ENCODE results near the gene NPC2.

NPC2 gene

DNA sequence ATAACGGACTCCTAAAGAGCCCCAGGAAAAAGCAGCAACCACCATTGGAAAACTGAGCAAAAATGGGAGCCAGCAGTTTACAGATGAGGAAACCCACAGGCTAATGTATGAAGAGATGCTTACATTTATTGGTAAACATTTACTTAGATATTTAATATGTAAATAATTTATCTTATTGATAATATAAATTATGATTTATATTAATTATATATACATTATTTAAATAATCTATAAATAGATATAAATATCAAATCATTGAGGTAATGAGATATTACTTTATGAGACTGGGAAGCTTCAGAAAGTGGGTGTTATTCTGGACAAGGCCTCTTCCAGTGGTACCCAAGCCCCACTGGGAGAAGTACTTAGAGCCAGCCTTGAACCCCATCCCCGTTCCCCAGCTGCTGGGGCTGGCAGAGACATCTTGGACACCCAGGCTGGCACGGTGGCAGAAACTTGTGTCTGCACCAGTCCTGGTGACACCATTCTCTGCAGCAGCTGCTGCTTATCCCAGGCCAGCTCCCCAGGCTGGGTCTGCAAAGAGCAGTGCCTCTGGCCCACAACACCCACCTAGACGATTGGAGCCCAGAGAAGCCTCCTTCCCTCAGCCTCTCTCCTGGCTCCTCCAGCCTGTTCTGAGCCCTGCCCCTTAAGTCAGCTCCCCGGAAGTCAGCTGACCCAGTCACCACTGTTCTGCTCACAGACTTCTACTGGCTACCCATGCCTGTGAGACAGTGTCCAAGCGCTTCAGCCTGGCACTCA, 26.4 kb upstream of the NPC2 start:
- no peak for DNase-seq

- no peak for DNase-seq
Measured at GRCh38 chr14:74518221-74518620, 25.1 kb upstream of the NPC2 start.

DNA sequence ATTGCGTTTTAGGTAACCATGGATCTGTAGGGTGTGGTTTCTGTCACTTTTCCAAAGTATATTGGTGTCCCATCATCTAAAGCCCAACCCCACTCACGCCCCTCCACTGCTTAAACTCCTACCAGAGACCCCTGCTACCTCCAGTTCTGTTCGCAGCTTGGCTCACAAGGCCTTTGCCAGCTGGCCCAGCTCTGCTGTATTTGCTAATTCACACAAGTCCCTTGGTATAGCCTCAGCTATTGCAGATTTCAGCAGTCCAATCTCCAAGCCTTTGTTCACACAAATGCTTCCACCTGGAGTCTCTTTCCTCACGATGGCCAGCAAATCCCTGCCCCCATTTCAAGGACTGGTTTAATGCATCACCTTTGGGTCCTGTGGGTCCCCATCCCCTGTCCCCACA, 24.6 kb upstream of the NPC2 start:
- DNase-seq = no peak

GRCh38 chr14:74516451-74517160, 23.5 kb upstream of the NPC2 start:
- DNase-seq = no peak

- no peak for DNase-seq
Measured at GRCh38 chr14:74515891-74516412, 22.8 kb upstream of the NPC2 start.

- DNase-seq = peak in 2 of 58 donors; percentile 3 to 4
Measured at GRCh38 chr14:74514471-74514941, 21.4 kb upstream of the NPC2 start.

DNA sequence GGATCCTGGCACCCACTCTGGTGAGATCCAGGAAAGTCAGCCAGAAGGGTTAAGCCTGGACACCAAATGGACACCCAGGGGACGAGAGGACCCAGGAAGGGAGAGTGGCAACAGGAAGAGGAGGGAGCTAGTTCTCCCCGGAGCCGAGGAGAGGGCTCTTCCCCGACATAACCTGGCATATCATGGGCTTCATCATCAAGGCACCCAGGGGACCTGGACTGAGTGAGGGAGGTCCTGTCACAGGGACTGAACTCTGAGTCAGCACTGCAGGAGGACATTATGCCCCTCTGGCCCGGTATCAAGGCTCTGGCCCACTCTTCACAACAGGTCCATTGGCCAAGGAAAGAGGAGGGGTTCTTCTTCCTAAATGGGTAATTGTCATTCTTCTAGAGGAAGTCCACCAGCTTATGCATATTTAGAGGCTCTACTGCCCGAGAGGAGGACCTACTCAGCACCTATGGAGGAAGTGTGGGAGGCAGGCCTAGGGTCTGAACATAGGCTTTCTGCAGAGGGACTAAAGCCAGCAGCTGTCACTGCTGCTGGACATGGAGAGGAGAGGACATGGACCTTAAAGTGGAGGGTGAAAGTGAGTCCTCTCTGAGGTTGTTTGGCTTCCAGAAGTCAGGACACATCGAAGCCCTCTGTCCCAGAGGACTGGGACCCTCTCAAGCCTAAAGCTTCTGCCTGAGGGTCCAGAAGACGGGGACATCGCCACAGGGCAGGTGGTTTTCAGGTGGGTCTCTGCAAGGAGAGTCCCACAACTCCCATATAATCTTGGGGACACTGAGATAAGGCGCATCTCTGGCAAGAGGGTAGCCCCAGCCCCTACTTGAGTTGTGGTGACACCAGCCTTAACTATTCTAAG, 19.1 kb upstream of the NPC2 start:
- no peak for DNase-seq

GRCh38 chr14:74510959-74511409, 17.9 kb upstream of the NPC2 start:
- no peak for DNase-seq

DNA sequence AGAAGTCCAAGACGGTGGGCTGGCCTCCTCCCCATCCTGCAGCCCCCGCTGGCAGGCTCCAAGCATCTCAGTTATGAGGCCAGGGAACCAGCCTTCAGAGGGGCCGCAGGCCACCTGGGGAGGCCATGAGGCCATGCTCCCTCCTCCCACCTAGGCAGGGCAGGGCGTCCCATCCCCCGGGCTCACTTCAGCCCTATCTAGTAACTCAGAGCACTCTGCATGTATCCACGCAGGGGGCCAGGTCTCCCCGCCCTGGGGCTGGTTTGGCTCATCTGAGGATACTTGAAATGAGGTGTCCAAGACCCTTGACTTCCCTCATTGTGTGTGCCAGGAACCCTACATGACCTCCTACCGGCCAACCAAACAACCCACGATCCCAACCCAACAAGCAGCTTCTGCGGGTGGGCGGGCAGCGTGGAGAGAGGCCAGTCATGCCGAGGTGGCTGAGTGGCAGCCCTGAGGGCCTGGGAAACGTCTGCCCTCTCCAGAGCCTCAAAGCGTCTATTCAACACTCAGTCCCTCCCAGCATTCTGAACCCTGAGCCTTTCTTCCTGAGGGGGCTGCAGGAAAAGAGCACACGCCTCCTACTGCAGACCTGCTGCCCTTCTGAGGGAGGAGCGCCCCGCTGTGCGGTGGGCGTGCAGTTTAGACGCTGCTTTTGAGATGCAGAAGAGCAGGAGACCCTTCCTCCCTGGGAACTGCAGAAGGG, 17.3 kb upstream of the NPC2 start:
- DNase-seq = no peak

DNA sequence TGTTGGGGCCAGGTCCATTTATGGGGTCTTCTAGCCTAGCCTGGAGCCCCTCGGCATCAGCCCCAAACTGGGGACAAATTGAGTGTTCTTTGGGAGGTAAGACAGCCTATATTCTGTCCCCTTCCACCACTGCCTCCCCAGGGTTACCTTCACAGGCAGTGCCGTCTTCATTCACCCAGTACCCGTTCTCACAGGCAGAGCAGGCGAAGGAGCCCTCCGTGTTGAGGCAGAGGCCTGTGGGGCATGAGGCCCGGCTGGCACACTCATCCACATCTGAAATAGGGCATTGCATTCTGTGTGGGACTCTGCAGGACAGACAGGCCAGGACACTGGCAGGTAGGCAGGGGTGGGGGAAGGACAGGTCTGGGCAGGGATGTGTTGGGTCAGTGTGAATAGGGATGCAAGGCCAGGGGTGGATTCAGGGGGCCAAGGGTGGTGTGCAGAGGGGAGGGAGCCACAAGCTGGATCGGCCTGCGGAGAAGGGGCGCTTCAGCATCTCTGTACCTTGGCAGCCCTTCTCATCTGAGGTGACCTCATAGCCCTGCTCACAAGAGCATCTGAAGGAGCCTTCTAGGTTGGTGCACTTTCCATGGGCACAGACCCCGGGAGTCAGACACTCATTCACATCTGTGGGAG, 16.6 kb upstream of the NPC2 start:
- no peak for DNase-seq

DNA sequence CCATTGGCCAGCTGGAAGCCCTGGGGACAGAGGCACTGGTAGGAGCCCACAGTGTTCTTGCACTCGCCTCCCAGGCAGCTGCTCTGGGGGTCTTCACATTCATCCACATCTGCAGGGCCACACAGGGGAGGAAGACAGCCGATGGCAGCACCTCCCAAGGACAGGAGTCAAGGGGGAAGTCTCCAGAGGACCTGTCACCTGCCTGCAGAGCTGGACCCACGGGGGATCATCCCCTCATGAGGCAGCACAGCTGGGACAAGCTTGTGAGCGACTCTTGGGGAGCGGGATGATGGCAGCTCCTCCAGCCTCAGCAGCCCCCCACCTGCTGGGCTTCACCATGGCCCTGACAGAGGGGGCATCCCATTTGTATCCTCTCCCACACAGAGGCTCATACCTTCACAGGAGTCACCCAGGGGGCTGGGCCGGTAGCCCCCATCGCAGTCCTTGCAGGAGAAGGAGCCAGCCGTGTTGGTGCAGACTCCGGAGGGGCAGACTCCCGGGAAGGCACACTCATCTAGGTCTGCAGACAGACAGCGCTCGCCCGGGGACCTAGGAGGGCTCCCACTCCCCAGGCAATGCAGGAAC, 15.8 kb upstream of the NPC2 start:
- DNase-seq = no peak

GRCh38 chr14:74508292-74508731, 15.2 kb upstream of the NPC2 start:
- DNase-seq = no peak

DNA sequence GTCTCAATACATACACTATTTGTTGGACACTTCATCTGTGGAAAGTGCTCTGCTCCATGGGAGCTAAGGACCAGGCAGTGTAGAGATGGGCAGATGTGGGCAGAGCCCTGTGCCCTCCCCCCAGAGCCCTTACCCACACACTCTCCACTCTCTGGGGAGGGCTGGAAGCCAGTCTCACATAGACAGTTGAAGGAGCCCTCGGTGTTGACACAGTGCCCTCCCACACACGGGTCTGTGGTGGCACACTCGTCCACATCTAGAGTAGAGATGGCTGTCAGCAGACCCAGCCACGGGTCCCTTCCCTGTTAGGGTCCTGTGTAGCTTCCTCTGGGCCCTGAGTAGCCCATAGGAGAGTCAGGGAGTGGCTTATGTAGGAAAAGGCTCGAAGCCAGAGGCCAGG, 14.7 kb upstream of the NPC2 start:
- DNase-seq = no peak

DNA sequence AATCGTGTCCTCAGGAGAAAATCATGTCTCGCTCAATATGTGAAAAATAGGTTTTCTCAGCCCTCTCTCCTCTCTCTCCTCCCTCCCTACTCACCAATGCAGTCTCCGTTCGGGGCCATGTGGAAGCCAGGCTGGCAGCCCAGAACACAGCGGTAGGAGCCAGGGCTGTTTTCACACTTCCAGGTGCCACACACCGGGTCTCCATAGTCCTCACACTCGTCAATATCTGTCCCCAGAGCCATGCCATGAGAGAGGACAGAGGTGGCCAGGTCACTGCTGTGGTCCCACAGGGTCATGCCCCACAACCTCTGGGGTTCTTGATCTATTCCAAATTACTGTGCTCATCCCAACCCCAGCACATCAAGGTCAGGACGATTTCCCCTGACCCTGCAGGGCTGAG, 14.0 kb upstream of the NPC2 start:
- no peak for DNase-seq

GRCh38 chr14:74506411-74506851, 13.3 kb upstream of the NPC2 start:
- DNase-seq = no peak

- DNase-seq = no peak
Measured at GRCh38 chr14:74505831-74506230, 12.7 kb upstream of the NPC2 start.

- no peak for DNase-seq
Measured at GRCh38 chr14:74504874-74505720, 12.0 kb upstream of the NPC2 start.

- no peak for DNase-seq
Measured at GRCh38 chr14:74504412-74504811, 11.3 kb upstream of the NPC2 start.

GRCh38 chr14:74503938-74504335, 10.8 kb upstream of the NPC2 start:
- DNase-seq = no peak
